Stimulated activated CD8-positive, alpha-beta memory T cell treated with anti-CD3 and anti-CD28 coated beads, Interleukin-4, amount 100 ng/mL, for 4 hours (primary cell): ENCODE measurements around the gene TICAM2.

Source experiments
- DNase-seq, 2 donors: peaks; one replicate each; pipeline ENCODE4 v3.0.0-alpha.2; 2020; ENCODE audit warnings: low read depth in 2 of 2, low spot score in 1 of 2

TICAM2 gene

DNA sequence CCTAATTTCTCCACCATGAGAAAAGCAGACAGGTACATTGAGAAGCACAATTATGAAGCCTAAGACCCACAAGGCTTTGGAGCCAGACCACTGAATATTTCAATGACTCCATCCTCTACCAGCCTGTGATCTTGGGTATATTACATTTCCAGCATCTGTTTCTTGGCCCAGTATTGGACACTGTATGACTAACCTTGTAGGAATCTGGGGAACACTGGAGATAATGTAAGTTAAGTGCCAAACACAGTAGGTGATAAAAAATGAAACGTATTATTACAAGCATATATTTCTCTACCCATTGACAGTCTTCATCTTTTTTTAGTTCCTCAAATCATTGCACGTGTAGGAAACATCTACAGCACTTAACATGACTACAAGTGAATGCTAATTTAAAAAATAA lies 29.1 kb downstream of the TICAM2 start:
- no peak for DNase-seq

DNA sequence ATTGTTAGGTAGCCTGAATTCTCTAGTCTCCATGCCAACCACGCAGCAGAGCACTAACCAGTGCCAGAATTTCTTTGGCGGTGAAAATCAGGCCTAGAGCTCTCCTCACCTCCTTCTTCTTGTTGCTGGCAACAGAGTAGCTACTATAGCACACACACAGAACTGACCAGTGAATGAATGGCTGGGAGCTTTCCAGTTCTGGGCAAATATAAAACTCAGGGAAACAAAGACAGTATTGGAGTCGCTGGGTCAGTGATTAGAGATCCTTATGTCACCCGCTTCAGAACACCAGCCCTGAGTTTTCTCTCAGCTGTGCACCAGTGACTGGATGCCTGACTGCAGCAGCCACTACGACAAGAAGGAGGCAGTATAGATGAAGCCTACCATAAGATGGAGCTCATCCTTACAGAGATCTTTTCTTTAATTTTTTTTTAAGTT lies 30.8 kb downstream of the TICAM2 start:
- no peak for DNase-seq

DNA sequence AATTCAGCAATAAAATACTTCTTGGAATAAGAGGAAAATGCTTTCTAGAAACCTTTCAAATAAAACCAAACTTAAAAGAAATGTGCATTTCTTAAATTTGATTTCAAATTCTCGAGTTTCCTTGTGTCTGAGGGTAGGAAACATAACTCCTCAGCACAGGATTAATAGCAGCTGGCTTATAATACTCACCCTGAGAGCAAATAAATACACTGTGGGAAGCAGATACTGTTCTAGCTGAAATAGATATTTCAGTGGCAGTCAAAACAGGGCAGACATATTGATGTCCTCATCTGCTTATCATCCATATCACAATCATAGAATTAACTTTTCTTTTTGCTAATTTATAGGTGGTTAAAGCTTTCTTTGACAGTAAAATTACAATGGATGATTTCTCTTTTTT lies 33.6 kb downstream of the TICAM2 start:
- DNase-seq = no peak

DNA sequence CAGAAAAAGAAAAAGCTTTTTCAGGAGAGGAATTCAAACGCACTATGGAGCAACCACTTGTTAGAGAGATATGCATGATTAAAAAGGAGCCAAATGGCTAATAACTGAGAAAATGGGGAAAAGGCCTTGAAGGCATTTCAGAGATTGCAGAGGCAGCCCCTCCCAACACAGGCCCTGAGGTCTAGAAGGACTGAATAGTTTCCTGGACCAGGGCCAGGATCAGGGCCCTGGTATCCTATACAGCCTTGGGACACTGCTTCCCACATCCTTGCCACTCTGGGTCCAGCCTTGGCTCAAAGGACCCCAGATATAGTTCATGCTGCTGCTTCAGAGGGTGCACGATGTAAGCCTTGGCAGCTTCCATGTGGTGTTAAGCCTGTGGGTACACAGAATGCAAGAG lies 37.0 kb downstream of the TICAM2 start:
- DNase-seq = no peak

DNA sequence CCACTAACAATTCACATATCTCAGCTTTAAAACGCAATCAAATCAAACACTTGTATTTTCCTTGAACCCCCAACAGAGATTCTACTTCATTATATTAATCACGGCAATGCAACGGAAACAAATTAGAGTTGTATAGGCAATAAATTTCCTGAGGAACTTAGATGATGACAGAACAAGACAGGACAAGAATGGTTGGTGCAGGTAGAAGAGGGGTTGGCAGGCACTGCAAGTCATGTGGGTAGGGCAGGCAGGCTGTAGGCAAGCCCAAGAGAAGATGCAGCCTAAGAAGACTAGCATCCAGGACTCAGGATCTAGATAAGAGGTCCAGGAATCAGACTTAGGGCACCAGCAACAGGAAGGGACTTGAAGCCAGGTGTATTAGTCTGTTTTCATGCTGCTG lies 41.1 kb downstream of the TICAM2 start:
- no peak for DNase-seq

DNA sequence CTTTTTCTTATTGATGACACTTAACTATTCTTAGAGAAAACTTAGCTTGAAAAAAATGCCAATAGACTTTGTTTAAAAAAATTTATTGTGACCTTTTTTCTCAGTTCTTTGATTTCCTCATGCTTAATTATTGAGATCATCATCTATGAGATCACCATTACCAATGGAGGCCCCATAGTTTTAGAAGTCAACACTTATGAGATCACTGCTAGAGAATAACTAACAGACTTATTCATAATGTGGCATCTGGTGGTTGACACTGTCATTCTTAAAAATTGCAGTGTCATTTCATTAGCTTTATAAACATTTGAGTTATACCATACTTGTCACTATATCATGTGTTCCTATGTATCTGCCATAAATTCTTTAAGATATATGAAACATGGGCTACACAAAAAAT lies 42.8 kb downstream of the TICAM2 start:
- DNase-seq = no peak

DNA sequence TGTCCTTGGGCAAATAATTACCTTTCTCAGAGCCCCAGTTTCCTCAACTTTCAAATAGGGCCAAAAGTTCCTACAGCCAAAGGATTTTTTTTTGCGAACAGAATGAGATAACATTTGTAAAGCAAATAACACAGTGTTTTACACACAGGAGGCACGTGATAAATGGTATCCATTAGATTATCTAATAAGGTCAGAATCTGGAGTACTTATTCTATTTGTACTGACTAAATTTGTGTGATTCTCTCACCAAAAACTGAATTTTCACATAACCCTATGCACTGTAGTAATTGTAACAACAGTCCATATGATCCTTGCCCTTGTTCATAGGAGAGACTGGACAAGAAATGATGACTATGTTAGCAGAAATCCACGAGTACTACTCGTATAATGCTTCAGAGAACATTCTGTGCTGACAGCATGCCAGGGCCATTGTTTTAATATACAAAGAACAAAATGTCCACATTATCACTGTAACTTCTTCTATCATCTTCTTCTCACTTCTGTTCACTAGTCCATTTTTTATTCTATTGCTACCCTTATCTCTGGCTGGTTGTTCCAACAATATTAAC lies 43.8 kb downstream of the TICAM2 start:
- DNase-seq = no peak

DNA sequence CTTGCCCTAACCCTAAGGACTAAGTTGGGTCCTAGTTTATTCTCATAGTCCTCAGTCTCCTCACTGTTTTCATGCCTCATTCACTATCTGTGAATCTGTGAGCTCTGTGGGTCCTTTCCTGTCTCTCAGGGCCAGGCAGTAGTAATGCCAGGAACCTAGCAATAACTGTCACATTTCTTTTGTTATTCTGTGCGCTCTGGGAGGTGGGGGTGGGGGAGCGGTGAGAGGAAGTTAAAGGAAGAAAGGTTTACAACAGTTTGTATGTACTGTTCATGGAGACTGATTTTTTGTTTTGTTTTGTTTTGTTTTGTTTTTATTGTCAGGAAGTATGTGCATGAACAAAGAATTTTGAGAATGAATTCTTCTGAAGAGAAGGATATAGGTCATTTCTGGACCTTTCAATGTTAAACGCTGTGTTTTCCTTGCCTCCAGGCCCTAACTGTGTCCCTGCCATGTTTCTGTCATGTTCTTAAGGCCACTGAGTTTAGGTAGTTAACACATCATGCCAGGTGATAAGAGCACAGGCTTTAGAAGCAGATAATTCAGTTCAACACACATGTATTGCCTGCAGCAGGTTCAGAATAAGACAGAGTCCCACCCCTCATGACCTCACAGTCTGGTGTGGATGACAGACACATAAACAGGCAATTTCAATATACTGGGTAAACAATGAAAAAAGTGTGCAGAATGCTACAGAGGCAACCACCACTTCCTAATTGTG lies 44.5 kb downstream of the TICAM2 start:
- no peak for DNase-seq

DNA sequence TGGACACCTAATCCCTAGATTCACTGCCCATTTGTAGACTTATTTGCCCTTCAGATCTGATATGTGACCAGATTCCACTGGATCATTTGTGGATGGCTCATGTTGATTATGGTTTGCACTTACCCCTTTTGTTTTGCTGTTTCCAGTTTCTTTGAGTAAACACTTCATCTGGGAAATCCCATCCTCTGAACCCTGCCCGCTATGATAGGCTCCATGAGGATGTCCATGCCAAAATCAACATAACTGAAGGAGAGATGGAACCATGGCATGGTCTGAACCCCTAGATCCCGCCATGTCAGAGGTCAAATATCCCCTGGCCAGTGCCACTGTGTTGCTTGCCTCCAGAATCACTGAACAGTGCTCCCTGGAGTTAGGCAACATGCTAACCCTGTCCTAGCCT lies 46.0 kb downstream of the TICAM2 start:
- DNase-seq = no peak

DNA sequence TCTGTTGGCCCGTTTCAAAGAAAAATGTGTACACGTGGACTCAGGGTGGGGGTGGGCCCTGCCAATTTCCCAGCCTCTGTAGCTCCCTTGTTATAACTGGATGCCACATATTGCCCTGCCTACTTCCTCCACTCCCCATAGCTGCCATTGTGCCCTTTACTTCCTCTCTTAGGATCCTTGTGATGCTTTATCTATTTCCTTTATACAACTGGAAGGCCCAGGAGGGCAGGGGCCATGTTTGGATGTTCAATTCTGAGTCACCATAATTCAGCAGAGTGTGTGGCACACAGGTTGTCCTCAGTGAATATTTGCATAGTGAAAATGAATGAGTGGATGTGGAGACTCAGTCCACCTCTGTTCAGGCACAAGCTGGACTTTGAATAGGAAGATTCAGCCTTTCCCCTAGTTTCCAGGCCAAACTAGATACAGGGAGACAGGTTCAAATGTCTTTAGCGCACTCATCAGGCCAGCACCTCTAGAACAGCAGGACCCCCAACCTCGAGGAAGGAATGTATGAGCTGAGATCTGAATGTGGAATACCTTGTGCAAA lies 47.1 kb downstream of the TICAM2 start:
- no peak for DNase-seq

DNA sequence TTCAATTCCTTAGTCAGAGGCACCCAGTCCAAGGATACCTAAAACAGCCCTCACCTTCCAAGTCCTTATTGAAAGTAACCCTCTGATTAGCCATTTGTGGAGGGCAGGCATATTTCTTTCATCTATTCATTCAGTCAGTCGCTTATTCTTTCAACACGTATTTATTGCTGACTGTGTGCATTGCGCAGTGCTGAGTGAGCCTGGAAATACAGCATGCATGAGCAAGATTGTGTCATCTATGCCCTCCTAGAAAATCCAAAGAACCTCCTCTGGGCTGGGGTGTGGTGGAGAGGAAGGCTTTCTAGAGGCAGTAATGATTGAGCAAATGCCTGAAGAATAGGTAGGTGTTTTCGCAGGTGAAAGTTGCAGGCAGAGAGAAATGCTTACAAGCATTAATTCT lies 49.2 kb downstream of the TICAM2 start:
- no peak for DNase-seq

DNA sequence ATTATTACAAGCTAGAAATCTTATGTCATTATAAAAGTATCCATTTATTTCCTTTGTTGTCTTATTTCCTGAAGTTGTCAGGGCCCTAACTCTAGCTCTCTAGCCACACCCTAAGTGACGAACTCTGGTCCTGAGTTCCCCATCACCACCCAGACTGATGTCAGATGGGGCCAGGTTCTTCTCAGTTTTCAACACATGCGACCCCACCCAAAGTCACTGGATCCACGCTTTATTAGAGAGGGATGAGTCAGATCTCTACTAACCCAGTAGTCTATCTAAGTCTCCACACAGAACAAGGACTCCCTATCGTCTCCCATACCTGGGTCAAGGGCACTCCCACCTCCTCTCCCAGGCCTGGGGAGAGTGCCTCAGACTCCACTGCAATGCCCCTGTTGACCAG lies 50.9 kb downstream of the TICAM2 start:
- no peak for DNase-seq

DNA sequence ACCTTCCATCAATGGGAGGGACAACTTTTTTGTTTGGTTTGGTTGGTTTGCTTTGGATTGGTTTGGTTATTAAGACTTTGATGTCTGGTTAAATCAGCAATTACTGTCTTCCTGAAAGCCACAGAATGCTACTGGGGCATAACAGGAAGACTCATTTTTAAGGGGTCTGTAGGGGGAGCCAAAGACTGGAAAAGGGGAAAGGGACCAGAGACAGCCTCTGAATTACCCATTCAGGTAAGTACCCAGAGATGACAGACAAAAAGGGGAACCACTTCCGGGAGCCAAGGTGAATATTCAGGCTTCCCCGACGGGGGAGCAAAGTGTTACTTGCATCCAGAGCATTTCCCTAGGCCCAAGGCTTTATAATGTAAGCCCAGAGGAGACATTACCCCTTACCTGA lies 53.1 kb downstream of the TICAM2 start:
- no peak for DNase-seq

DNA sequence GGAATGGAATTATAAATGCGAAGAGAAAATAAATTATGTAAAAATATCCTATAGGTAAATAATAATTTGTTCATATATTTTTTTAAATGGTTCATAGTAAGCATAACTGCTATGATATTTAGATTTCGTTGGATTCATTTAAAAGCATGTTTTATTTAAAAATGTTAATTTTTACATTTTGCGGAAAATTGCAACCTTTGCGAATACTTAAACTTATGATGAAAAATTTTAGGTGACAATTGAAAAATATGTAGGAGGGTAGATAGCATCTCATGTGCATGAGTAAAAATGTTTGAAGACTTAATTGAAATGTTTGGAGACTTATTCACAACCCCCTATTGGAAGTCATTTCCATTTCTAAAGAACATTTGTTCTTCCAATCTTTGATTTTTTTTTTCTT lies 53.6 kb downstream of the TICAM2 start:
- DNase-seq = no peak

DNA sequence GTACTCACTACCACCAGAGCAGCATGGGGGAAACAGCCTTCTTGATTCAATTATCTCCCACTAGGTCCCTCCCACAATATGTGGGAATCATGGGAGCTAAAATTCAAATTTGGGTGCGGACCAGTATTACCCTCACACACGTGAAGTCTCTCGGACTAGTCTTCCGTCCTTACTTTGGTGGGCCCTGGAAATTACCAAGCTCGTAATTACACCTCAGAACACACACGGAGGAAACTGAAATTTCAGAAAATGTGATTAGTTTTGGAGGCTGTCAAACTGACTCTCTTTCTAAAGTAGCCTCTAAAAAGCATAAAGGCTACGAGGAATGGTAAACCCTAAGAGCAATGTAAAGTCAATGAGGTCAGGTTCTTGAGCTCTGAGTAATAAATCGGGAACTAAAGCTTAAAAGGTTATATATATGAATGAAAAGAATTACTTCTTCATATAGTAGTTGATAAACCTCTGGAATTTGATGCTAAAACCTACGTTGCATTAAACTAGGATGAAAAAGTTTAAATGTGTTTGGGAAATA lies 56.9 kb downstream of the TICAM2 start:
- no peak for DNase-seq

DNA sequence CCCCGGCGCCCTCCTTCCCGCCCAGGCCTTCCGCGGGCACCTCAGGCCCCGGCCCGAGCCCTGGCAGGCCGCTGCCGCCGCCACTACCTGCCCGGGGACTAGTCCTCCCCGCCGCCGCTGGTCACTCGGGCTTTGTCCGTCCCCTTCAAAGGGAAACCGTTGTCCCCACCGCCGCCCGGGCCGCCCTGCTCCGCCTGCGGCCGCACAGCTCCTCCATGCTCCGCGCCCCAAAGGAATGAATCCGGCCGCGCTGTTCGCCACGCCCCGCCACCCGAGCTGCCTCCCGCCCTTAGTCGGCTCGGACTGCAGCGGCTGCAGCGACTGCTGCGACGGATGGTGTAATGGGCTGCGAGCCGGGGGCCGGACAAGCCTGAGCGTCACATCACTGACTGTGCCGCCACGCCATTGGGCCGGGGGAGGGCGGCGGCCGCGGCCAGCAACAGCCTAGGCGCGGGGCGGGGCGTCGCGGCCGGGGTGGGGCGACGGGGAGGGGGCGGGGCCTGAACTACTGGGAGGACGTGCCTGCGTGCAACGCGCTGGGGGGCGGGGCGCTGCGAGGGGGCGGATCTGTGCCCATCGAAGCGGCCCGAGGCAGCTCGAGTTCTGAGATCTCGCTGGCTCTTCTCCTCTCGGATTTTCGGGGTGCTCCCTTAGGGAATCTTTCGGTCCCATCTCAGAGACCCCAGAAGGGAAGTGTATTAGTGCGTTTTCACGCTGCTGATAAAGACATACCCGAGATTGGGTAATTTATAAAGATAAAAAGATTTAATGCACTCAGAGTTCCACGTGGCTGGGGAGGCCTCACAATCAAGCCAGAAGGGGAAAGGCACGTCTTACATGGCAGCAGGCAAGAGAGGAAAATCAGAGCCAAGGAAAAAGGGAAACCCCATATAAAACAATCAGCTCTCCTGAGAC lies 57.6 kb downstream of the TICAM2 start, which contains the start of gene FEM1C:
Gene FEM1C (minus strand): TSS at position 340 of the 915 bp plus-strand sequence. CDS start 1,282 bp downstream, outside the sequence.
- peak; percentile 97 to 98 for DNase-seq

DNA sequence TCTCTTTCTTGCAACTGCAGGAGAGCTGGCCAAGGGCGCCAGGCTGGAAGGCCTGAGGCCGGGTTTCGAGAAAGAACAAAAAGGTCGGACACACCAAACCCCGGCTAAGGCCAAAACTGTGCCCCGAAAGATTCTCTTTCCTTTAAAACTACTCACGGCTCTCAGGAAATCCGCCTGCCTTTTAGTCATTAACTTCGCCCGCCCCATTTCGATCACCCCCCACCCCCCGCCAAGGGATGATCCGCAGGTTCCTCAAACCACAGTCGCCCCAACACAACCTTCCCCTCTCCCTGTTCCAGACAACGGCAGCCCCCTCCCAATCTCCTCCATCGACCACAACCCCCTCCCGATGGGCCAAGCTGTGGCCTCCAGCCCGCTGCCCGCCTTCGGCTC lies 58.2 kb downstream of the TICAM2 start:
- DNase-seq = peak; percentile 12 to 16

DNA sequence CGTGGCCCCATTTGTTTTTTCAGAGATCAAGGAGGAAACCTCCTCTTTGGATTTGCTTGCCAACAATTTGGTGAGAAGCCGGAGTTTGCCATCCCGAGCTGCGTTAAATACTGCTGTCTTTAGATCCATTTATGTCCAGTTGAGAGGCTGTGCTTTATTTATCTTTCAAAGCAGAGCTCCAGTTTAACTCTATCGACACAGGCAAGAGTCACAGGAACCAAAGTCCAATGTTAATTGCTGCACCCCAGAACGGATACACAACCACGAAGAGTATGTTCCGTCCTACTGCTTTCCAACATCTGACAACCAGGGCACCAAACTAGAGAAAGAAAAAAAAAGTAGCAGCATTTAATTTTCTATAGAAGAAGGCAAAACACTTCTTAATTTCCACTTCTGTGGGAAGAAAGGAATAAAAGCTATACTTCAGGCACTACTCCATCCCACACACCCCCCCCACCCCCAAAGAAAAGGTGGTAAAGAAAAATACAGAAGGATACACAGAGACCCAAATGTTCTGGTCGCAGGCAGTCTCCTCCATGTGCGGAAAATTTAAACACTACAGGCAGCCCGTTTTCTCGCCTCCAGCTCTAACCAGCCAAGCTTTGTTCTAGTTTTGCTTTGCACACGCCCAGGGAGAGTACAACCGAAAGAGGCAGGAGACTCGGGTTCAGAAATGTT lies 58.8 kb downstream of the TICAM2 start:
- DNase-seq = no peak

DNA sequence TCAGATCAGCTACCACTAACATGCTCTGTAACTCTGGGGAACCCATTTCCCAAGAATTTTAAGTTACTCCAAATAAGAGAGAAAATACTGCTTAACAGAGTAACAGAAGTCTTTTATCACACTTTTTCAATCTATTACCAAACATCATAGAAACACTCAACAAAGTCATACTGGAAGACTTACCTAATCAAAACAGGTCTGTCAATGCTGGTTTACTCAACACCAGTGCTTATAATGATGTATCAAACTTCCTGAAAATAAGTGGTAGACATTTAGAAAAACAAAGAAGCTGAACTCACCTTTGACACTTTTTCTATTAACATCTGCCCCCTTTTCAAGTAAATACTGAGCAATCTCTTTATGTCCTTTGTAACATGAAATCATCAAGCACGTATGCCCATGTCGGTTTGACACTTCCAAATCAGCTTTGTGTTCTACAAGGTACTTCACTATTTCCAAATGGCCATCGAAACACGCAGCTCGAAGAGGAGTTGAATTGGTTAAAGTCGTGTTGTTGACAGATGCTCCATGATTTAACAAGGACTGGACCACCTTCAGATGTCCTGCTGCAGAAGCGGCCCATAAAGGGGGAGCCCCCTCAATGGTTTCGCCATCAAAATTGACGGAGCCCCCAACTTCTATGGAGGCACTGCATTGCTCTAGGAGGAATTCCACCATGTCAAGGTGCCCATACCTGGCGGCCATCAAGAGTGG lies 59.5 kb downstream of the TICAM2 start:
- DNase-seq = no peak

DNA sequence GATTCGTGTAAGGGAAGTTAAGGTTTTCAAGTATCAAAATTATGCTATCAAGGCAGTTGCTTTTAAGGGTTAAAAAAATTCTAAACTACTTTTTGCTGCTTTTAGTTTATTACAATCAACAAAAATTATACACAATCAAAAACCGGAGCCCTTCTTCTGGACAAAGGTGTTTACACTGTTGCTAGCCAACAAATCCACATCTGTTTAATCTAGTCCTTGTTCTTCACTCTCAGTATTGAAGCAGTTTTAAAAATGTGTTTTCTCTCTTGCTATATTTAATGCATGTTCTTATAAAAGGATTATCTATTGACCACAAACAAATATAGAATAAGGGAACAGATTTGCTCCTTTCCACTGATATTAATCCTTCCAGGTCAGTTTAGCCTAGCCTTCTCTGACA lies 60.2 kb downstream of the TICAM2 start:
- DNase-seq = no peak
